Adrenal gland (tissue), 12 donors: ENCODE measurements around the gene SRPK2. TPM values are rescaled to one million over a fixed set of nuclear protein-coding genes. Genes with fewer than 3 reads are reported as not detected.

Experiments used
- DNase-seq, 7 donors: peaks; one replicate each; pipeline ENCODE4 v3.0.0-alpha.2; 2019 to 2020
- H3K27ac ChIP-seq, 5 donors: fragments of 200-600 bp; sonication (generic) in 4 of 5; 1 replicate in 3 of 5; 2 replicates in 2 of 5; pipeline versions ENCODE4 v1.5.1 to v1.8.0; 2016 to 2020; ENCODE audit warnings: mild to moderate bottlenecking in 1 of 5
- H3K27me3 ChIP-seq: fragments of 200-600 bp; 2 replicates; pipeline ENCODE4 v1.8.0; 2021
- H3K36me3 ChIP-seq, 2 donors: fragments of 200-600 bp; replicated peaks in 1 of 2; 1 replicate in 1 of 2; 2 replicates in 1 of 2; pipeline versions ENCODE4 v1.5.1 to v1.8.0; 2018 to 2022
- H3K4me1 ChIP-seq, 2 donors: fragments of 200-600 bp; replicated peaks in 1 of 2; 1 replicate in 1 of 2; 2 replicates in 1 of 2; pipeline versions ENCODE4 v1.5.1 to v1.8.0; 2018 to 2021
- H3K4me3 ChIP-seq, 4 donors: fragments of 200-600 bp; sonication (generic) in 3 of 4; one replicate each; pipeline ENCODE4 v1.5.1; 2016 to 2018
- H3K9me3 ChIP-seq, 3 donors: fragments of 200-600 bp; sonication (generic) in 1 of 3; replicated peaks in 1 of 3; 1 replicate in 2 of 3; 2 replicates in 1 of 3; pipeline versions ENCODE4 v1.5.1 to v1.8.0; 2016 to 2021
- CTCF ChIP-seq, 6 experiments: fragments of 450-650 bp in 4 of 6; fragments of 200-600 bp in 2 of 6; sonication (generic) in 1 of 6; IDR thresholded peaks; 1 replicate in 5 of 6; 2 replicates in 1 of 6; pipeline versions ENCODE4 v1.5.1 to v1.8.0; 2016 to 2021; ENCODE audit warnings: antibody characterized with exemption in 6 of 6, mild to moderate bottlenecking in 2 of 6, moderate library complexity in 1 of 6
- POLR2A ChIP-seq, 2 donors: fragments of 450-650 bp; IDR thresholded peaks; one replicate each; pipeline ENCODE4 v1.6.1; 2017; ENCODE audit warnings: antibody characterized with exemption in 2 of 2, mild to moderate bottlenecking in 2 of 2, moderate library complexity in 1 of 2
- WGBS, 4 donors: extraction: QIAGEN DNeasy Blood & Tissue Kit in 2 of 4; methylation state at CpG; one replicate each; pipeline versions ENCODE4 v1.1.5 to v1.1.7; 2013 to 2017; 5-methylcytosine and 5-hydroxymethylcytosine counted together
- intact Hi-C, 2 donors: fragments of 100-400 bp; cut with DNase I; formaldehyde crosslinking; loops; one replicate each; pipeline versions ENCODE4 v1.14.1 to v1.15.0; 2022 to 2023
- polyA plus RNA-seq, 3 donors: library from polyadenylated mRNA; stranded (reverse); fragments of 200-250 nt in 2 of 3; fragments of 350-450 nt in 1 of 3; fragmentation: Illumina TruSeq in 1 of 3; extraction: RNeasy Lipid Tissue Mini Kit (QIAGEN cat#74804) in 1 of 3; gene quantifications; one replicate each; pipeline ENCODE4 v1.2.3, GENCODE V29; 2013 to 2014
- total RNA-seq, 9 donors: library from RNA; depleted of rRNA in 4 of 9; stranded (reverse); fragments of >200 nt in 4 of 9; fragments of 120-200 nt in 1 of 9; fragmentation: NEBNext Ultra II Directional in 1 of 9; extraction: Animal tissue kit (Norgen Biotek cat#: 25700) in 1 of 9; gene quantifications; one replicate each; pipeline versions ENCODE4 v1.1.0 to v1.2.4, GENCODE V29; 2013 to 2023
- donor health status: healthy with polysubstance abuse.
- donor health status: Bipolar disorder and iron deficiency.
- donor health status: DM: yes; HTN: yes; CAD: no.
- donor health status: DM: no; HTN: no; CAD: no.
- donor health status: DM: no; HTN: no; CAD: no.
- donor health status: DM: yes; HTN: yes; CAD: no.

SRPK2 gene
- total and polyA plus RNA-seq, 12 donors: 7.3 to 64.7 (median 36.6) TPM

- TF ChIP-seq CTCF (IDR thresholded peaks at IDR 0.05): no peak
- TF ChIP-seq POLR2A (IDR thresholded peaks at IDR 0.05): no peak
- peaks cover 14 to 34% of the 10 kb centered on the region in 2 donors for H3K4me1 ChIP-seq
- H3K4me3 ChIP-seq: peak overlapping the region in 2 of 4 donors; percentile 18 to 40
- no peak for DNase-seq
- H3K36me3 ChIP-seq: no peaks in the 10 kb centered on the region
- intact Hi-C loops: no loop called here
- WGBS, 4 donors: 0 to 1% (median 0%) methylated on average over 3 of the region's 3 CpGs
- peak overlapping the region in 4 of 5 donors; percentile 18 to 81 (median 62) for H3K27ac ChIP-seq
- H3K9me3 ChIP-seq: no peaks in the 10 kb centered on the region
- H3K27me3 ChIP-seq: no peaks in the 10 kb centered on the region
Measured at GRCh38 chr7:105269397-105269796, 119.3 kb downstream of the SRPK2 start.

DNA sequence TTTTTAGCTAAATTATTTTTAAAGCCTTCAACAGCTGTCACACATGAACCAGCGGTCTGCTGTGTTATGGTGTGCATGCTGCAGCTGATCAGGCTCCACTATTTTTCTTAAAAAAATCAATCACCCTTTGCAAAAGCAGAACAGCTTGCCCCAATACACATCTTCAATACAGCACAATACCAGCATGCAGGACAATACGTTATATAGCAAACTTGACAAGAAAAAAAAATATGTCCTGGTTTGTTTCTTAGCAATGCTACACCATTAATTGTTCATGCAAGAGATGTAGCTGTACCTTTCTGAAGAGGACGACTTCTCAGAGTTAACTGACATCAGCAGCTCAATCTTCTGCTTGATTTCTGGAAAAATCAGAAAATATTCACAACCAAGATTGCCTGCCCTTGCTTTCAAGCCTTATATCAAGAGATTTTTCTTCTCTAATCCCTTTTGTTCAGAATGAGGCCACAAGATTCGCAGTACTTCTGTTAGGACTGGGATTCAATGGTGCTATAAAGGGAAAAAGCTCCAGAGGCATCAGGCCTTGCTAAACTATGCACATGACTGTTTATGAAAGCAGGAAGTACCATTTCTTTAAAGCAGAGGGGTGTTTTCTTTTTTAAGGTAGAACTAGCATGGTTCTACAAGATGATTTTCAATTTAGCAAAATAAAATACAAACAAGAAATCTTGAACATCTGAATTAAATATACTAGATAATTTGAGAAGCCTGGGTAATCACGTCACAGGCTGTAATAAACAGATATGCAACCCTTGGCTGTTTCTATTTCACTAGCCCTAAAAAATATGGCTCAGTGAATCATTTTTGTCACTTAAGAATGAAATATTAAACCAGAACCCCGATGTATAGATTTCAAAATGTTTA, 120.0 kb downstream of the SRPK2 start:
- peak in 4 of 7 donors; percentile 24 to 34 (median 32) for DNase-seq
- Histone ChIP-seq H3K27ac (peak overlapping the region; percentile 53 to 89 (median 70)), H3K4me3 (peak overlapping the region in 3 of 4 donors; percentile 18 to 62 (median 40)), H3K27me3 (no peaks in the 10 kb centered on the region), H3K36me3 (no peaks in the 10 kb centered on the region), H3K4me1 (peaks cover 14 to 34% of the 10 kb centered on the region in 2 donors), H3K9me3 (no peaks in the 10 kb centered on the region)
- intact Hi-C loops: no loop called here
- WGBS, 4 donors: 0 to 2% (median 1%) methylated on average over 6 of the region's 6 CpGs
- no peak for TF ChIP-seq CTCF (IDR thresholded peaks at IDR 0.05)
- TF ChIP-seq POLR2A (IDR thresholded peaks at IDR 0.05): peak in 1 of 2 donors; percentile 84

- Histone ChIP-seq H3K27ac (peak overlapping the region; percentile 53 to 89 (median 70)), H3K9me3 (no peaks in the 10 kb centered on the region), H3K27me3 (no peaks in the 10 kb centered on the region), H3K4me1 (peaks cover 14 to 34% of the 10 kb centered on the region in 2 donors), H3K36me3 (no peaks in the 10 kb centered on the region), H3K4me3 (peak overlapping the region in 3 of 4 donors; percentile 18 to 62 (median 40))
- intact Hi-C loops: no loop called here
- TF ChIP-seq POLR2A (IDR thresholded peaks at IDR 0.05) (no peak), CTCF (IDR thresholded peaks at IDR 0.05) (peak in 3 of 6 experiments; percentile 24 to 37 (median 24))
- DNase-seq: peak in 1 of 7 donors; percentile 10
- WGBS, 4 donors: 19 to 52% (median 32%) methylated on average over 1 of the region's 1 CpG
Measured at GRCh38 chr7:105268056-105268455, 120.7 kb downstream of the SRPK2 start.

GRCh38 chr7:105267244-105267643, 121.5 kb downstream of the SRPK2 start:
- Histone ChIP-seq H3K27me3 (no peaks in the 10 kb centered on the region), H3K4me3 (peak overlapping the region in 1 of 4 donors; percentile 40), H3K27ac (peak overlapping the region in 1 of 5 donors; percentile 81), H3K4me1 (peaks cover 14 to 34% of the 10 kb centered on the region in 2 donors), H3K36me3 (no peaks in the 10 kb centered on the region), H3K9me3 (no peaks in the 10 kb centered on the region)
- no peak for DNase-seq
- 49 to 69% (median 57%) methylated on average over 1 of the region's 1 CpG for WGBS, 4 donors
- intact Hi-C loops: no loop called here
- no peak for TF ChIP-seq CTCF (IDR thresholded peaks at IDR 0.05)
- TF ChIP-seq POLR2A (IDR thresholded peaks at IDR 0.05): no peak
